ENCODE measurements around the gene GAS6.
"Not testable (repeated sequence)": the region's sequence is repeated elsewhere in the genome, so short reads cannot be mapped to it uniquely, and the experiment has no call there.

GAS6 gene

DNA sequence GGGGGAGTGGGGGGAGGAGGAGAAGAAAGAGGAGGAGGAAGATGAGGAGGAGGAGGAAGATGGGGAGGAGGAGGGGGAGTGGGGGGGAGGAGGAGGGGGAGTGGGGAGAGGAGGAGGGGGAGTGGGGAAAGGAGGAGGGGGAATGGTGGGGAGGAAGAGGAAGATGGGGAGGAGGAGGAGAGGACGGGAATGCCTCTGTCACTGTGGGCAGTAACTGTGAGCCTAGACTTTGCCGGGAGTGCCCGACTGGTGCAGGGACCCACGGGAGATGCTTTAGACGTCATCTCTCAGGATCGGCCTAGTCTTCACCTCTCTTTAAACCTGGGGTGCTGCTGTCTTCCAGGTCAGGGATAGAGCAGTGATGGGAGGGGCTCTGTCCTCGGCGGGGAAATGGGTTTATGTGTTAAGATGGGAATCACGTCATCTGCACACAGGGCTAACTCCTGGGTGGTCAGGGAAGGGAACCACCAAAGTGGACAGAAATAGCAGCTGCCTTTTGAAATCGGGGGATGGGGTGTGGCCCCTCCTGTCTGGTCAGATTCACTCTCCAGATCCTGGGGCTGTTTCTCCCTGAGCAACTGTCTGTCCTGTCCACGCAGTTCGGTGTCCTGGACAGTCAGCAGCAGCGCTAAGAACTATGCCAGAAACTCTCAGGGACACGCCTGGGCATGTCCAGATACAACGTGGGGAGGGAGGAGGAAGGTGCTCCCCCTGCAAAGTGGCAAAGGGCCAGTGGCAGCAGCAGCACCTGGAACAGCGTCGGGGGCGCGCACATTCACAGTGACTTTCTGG is 26.9 kb downstream of the GAS6 start:
- DNase-seq = no peak

DNA sequence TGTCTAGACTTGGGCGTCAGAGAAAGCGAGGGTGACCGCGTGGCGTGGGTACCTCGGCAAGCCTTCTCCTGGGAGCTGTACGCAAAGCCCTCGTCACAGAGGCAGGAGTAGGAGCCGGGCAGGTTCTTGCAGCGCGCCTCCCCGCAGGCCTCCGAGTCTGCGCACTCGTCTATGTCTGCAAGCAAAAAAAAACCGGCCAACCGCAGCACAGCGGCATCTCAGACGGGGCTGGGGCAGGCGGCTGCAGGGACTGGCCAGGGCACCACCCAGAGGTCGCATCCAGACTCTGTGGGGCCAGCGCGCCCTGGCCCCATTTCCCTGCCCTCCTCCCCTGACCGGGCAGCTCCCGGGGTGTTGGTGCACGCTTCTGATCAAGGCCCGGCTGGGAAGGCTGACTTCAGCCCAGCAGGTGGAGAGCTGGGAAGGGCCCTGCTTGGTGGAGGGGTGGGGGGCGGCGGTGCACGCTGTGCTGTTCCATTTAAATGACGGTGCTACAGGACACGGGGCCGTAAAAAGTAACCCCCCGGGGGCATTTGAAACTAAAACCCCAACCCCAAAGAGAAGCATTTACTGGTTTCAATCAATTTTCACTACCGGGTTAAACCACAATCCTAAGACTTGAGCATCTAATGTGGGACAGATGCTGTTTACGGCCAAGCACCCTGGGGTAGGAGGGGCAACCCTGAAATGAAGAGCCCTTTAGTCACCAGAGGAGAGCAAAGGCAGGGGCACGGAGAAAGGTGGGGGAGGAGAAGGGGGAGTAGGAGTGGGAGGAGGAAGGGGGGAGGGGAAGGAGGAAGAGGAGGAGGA is 28.2 kb downstream of the GAS6 start:
- DNase-seq = no peak

DNA sequence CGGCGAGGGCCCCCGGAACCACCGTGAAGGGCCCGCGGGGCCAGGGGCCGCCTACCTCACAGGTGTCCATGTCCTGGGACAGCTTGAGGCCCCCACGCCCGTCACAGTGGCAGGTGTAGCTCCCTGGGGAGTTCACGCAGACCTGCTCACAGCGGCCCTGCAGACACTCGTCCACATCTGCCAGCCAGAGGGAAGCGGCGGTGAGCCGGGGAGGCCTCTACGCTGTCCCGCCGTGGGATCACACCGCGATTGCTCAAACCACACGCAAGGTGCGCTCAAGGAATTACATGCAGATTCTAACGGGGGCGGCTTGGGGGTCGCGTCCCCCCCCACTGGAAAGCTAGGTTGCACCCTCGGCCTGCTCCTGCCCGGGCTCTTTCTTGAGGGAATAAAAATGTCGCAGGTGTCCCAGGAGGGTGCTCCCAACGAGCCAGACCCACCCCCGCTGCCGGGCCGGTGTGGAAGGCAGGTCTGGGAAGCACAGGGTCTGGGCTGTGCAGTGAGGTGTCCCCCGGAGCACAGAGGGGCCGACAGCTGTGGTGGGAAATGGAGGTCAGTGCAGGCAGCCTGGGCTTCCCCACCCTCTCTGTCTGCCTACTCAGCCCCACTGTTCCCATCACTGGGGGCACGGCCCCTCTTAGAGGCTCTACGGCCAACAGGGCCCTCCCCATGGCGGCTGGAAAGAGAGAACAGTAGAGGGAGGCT is 29.2 kb downstream of the GAS6 start:
- DNase-seq = no peak

DNA sequence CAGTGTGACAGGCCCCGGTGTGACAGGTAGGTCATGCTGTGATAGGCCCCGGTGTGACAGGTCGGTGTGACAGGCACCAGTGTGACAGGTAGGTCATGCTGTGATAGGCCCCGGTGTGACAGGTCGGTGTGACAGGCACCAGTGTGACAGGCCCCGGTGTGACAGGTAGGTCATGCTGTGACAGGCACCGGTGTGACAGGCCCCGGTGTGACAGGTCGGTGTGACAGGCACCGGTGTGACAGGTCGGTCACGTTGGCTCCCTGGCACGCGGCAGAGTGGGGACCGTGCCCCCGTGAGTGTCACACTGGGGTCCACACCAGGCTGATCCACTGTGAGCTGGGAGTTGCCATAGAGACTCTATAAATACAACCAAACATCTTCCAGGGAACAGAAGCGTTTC is 29.9 kb downstream of the GAS6 start:
- not testable (repeated sequence) for DNase-seq

DNA sequence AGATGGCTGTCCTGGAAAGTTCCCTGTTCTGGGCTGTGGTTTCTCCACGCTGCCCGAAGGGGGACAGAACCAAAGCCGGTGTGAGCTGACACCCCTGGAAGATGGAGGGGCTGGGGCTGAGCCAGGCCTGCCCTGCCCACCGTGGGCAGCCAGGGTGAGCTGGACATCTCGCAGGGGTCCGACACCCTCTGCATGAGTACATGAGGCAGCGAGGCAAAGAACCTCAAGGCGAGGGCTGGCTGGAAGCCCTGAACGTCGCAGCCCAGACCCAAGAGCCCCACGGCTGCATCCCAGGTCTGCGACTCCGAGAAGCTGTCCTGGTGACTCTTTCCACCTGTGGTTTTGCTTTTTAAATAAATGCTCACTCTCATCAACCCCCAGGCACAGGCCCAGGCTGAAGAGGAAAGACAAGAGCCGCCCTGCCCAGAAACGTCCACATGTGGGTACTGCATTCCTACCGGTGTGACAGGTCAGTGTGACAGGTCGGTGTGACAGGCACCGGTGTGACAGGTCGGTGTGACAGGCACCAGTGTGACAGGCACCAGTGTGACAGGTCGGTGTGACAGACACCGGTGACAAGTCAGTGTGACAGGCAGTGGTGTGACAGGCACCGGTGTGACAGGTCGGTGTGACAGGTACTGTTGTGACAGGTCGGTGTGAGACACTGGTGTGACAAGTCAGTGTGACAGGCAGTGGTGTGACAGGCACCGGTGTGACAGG is 30.6 kb downstream of the GAS6 start:
- no peak for DNase-seq

DNA sequence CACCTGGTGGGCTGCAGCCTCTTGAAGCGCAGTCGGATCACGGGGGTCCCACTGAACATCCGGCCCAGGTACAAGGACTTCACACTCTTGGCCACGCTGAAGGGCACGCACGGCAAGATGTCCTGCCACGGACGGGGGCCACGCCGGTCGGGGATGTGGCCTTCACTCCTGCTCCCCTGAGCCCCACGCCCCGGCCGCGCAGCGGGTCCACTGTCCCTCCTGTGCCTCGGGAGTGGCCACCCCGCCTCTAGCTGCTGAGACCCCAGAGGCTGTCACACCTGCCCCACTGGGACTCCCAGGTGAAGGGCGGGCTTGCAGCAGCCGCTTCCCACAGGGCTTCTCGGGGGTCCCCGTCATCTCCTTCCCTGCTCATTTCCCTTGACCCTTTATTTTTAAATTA is 31.2 kb downstream of the GAS6 start:
- DNase-seq = no peak

DNA sequence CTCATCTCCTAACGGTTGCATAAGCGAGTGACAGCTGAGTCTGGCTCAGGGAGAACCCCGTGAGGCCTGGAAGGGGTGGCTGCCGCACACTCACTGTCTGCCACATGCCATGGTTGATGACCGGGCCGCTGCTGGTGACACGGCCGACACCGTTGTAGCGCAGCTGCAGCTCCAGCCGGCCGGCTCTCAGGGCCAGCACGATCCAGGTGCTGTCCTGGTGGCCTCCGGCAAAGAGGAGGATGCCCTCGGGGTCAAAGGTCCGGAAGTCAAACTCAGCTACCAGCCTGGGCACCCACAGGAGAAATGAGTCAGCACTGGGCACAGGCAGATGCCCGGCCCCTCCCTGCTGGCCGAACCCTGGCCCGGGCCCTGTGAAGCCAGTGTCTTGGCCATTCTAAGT is 31.7 kb downstream of the GAS6 start:
- DNase-seq = no peak

DNA sequence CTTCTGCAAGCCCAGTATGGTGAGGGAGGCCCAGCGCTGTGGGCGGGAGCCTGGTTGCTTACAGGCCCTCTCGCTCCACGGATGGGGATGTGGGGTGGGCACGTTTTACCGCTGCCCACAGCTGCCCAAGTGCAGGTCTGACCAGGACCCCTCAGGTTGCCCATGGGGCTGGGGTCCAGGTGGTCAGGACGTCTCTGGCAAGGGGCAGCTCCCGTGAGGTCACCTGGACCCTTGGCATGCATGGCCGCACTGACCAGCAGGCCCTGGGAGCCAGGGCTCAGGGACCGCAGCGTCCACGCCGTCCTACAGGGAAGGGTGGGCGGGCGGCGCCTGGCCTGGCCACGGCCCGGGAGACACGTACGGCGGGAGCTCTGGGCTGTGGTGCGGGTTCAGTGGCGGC is 32.8 kb downstream of the GAS6 start:
- DNase-seq = no peak

DNA sequence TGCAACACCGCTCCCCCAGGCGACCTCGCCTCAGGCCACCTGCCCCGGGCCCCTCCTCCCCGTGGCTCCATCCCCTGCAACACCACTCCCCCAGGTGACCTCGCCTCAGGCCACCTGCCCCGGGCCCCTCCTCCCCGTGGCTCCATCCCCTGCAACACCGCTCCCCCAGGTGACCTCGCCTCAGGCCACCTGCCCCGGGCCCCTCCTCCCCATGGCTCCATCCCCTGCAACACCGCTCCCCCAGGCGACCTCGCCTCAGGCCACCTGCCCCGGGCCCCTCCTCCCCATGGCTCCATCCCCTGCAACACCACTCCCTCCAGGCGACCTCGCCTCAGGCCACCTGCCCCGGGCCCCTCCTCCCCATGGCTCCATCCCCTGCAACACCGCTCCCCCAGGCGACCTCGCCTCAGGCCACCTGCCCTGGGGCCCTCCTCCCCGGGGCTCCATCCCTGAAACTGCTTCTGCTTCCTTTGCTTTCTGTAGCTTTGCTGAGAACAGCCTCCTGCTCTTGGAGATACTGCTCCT is 33.4 kb downstream of the GAS6 start:
- DNase-seq = not testable (repeated sequence)

DNA sequence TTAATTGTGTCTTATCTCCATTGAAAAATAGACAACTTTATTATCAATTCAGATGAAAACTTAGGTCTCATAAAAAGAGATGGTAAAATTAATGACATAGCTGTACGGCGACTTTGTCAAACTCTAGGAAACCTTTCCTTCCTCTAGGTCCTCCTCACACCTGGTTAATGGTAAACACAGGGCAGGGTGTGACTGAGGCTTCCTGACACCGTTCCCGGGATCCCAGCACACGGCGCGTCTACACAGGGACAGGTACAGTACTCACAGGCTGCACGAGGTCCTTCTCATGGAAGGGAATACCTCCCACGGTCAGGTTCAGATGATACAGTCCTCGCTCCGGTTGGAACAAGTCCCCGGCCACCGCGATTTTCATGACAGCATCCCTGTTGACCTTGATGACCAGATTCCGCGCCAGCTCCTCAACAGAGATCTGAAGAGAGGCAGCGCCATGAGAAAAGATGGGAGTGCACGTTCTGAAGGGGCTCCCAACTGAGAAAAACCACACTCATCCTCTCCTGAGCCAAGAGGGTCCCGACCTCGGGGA is 35.5 kb downstream of the GAS6 start:
- DNase-seq = no peak

DNA sequence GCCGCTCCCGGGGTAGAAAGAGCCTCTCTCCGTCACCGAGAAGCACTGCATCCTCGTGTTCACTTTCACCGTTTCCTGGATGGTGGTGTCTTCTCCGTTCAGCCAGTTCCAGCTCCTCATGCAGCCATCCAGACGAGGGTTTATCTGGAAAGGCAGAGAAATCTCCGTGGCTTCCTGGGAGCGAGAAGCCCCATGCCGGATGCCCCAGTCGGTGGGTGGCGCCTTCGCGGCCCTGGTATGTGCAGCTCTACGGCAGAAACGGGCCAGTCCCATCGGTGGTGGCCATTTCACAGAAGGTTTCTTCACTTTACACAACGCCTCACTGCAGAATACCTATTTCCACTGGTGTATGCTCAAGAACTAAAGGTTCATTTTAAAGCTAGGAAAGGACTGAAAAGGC is 36.9 kb downstream of the GAS6 start:
- no peak for DNase-seq

DNA sequence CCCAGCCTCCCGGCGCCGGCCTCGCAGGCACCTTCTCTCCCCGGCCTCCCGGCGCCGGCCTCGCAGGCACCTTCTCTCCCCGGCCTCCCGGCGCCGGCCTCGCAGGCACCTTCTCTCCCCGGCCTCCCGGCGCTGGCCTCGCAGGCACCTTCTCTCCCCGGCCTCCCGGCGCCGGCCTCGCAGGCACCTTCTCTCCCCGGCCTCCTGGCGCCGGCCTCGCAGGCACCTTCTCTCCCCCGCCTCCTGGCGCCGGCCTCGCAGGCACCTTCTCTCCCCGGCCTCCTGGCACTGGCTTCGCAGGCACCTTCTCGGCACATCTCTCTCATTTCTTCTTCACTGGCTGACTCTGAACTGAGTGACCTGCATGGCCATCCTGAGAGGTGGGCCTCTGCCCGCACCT is 37.4 kb downstream of the GAS6 start:
- not testable (repeated sequence) for DNase-seq

DNA sequence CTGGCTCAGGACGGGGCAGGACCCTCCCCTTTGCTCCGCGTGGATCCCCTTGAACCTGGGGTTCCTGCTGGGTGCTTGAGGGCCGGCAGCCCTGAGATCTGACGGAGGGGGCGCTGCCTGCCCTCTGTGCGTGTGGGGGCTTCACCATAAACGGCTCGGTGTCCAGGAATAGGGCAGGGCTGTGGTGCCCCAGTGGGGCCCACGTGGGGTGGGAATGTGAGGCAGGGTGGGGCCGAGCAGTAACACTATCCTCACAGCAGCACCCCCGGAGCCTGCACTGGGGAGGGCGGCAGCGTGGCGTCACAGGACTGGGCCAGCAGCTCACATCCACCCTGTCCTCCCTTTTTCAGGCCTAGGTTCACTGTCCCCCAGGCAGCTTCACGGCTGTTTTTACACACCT is 38.0 kb downstream of the GAS6 start:
- no peak for DNase-seq

DNA sequence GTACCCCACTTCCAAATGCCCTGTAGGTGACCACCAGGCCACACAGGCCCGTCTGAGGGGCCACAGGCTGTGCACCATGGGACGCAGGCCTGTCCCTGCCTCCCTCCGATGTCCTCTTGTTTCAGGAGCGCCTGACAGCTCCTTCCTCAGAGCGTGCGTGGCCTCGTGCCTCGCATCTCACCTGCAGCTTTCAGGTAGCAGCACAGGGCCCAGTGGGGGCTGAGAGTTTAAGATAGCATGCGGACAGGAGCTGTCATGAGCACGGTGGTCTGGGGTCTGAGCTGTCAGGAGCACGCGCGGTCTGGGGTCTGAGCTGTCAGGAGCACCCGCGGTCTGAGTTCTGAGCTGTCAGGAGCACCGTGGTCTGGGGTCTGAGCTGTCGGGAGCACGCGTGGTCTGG is 40.1 kb downstream of the GAS6 start:
- no peak for DNase-seq

DNA sequence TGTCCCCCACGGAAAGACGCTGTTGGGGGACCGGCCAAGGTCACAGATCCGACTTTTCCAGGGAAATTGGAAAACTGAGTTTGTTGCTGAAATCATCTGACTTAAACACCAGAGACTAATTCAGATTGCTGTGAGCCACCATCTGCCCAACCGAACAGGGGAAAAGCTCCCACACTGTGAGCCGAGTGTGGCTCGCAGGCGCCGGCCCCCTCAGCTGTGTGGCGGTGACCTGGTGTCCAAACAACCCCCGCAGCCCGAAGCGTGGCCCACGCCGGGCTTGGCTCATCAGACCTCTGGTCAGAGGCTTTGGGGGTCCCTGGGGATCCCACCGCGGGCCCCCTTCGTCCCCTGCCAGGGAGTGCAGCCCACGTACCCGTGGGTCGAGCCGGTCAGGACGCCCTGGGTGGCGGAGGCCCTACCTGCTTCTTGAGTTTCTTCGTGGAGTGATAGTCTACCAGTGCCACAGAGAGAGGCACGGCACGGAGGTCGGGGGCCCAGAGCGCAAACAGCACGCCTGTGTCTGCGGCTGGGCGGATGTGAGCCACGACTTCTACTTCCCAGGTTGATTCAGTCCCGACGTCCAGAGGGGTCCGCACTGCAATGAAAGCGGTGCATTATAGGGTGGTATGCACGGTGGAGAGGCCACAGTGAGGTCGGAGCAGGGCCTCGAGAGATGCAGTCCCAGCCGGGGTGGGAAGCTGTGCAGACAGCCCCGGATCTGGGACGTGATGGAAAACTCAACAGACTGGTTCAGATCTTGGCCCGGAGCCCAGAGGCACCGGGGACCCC is 40.7 kb downstream of the GAS6 start:
- no peak for DNase-seq

DNA sequence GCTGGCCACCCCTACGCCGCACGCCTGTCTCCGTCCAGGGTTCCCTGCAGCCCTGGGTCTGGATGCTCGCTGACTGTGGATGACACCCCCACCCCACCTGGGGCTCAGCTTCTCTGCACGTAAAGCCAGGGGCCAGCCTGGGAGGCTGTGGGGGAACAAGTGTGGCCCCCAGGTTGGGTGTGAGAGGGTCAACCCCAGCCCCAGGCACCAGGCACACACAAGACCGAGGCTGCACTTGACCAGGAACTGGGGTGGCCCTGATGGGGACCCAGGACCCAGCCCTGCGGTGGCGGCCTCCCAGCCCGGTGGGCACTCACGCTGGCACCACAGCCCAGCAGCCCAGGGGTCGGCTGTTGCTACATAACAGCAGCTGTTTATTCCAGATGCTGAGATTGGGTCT is 41.6 kb downstream of the GAS6 start:
- DNase-seq = no peak

DNA sequence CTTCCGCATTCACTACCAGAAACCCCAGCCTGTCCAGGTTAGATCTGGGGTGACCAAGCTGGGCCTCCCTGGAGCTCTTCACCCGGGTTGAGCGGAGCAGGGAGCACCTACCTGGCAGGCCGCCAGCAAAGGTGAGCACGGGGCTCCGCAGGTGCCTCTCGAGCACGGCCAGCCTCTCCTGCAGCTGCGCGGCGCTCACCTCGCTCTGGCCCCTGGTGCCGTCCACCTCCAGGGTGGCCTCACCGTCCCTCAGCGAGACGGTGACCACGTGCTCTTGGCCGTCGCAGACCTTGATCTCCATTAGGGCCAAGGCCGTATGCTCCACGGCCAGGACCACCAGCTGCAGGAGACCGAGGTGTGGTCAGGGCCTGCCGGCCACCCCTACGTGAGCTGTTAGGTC is 42.0 kb downstream of the GAS6 start:
- no peak for DNase-seq

DNA sequence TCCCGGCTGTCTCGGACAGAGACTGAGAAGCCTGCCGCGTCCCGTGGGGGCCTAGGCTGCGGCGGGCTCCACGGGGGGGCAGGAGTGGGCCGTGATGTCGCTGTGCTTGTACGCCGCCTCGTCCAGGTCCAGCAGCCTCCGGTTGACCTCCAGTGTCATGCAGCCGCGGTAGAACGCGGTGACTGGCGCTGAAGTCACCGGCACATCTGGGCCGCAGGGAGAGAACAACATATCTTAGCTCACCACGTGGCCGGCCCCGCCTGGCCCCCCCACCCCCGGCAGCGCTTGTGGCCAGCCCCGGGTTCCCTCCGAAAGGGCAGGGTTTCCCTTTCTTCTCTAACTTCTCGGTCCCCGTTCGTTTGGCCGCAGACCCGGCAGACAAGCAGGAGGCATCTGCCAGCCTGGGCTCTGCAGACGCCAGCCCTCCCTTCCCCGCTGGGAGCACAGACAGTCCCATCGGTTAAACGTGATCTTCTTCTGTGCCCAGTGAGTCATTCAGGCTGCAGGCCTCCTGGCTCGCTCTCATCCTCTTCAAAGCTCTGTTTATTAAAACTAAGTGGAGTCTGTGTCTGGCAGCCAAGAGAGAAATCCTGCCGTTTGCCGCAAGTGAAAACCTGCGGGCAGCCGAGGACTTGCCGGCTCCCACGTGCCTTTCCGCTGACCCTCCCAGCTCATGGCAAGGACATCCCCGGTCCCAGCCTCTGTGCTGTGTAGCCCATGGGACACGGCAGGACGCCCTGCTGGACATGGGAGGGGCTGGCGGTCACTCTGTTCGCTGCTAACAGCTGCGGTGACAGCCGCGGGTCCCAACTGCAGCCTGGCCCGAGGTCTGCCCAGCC is 42.8 kb downstream of the GAS6 start:
- DNase-seq = no peak

DNA sequence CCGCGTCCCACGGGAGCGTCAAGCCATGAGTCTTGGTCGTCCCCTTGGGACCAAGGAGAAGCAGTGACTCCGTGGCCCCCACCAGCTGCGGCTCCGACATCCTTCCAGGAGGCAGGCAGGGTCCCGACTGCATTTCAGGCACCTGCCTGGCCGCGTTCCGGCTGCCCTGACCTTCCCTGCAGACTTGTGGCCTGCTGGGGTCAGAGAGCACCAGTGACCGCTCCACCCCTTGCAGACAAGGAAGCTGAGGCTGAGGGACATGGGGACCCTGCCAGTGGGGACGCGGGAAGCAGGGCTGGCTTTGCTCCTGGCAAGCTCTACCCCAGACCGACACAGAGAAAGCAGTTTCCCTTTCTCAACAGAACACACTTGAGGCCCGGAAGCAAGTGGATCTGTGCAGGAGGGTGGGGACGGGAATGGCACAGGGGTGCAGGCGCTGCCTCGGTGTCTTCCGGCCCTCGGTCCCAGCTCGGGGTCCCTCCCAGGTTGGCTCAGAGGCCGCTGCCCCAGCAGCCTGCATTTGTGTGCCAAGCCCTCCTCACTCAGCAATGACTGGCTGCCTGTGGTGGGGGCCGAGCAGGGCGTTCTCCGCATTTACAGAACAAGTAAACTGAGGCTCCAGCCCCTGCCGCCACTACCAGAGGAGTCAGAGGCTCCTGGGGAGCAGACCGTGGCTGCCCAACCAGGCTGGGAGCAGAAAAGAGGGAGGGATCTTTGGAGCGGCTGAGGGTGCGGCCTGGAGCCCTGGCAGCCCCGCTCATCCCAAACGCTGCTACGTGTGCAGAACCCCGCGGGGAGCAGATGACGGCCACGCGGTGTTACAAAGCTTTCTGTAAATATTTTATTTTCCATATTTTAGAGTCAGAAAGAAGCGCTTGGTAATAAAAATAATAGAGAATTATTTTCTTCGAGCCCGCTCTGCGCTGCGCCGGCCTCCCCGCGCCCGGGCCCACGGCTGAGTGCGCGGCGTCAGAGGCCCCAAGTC is 43.9 kb downstream of the GAS6 start:
- DNase-seq = no peak

Measured in T-helper 9 cell (primary cell).